Cardiac muscle cell (in vitro differentiated cells and primary cell): ENCODE results near the gene FXYD1. TPM values are rescaled to one million over a fixed set of nuclear protein-coding genes. Genes with fewer than 3 reads are reported as not detected.

Source experiments
- DNase-seq, 2 donors: peaks; one replicate each; pipeline versions ENCODE4 v3.0.0 to v3.0.0-alpha.2; 2010 to 2017; ENCODE audit warnings: low read depth in 1 of 2, low spot score in 1 of 2
- H3K27ac ChIP-seq: fragments of 200-600 bp; sonication (generic); 2 replicates; pipeline ENCODE4 v1.5.1; 2016
- H3K27me3 ChIP-seq: fragments of 200-600 bp; sonication (generic); 2 replicates; pipeline ENCODE4 v1.6.0; 2016; ENCODE audit warnings: control low read depth
- H3K36me3 ChIP-seq: fragments of 200-600 bp; sonication (generic); 2 replicates; pipeline ENCODE4 v1.5.1; 2016; ENCODE audit warnings: control low read depth
- H3K4me1 ChIP-seq: fragments of 200-600 bp; sonication (generic); 2 replicates; pipeline ENCODE4 v1.8.1; 2017; ENCODE audit warnings: low read depth, mild to moderate bottlenecking, mixed run types
- H3K4me3 ChIP-seq: fragments of 200-600 bp; sonication (generic); 2 replicates; pipeline ENCODE4 v1.5.1; 2016; ENCODE audit warnings: mild to moderate bottlenecking
- H3K9me3 ChIP-seq: fragments of 200-600 bp; sonication (generic); 2 replicates; pipeline ENCODE4 v1.5.1; 2017; ENCODE audit warnings: low read depth, mild to moderate bottlenecking, control low read depth
- polyA plus RNA-seq: library from polyadenylated mRNA; unstranded; fragments of >200 nt; fragmentation: Nextera tagmentation; extraction: Ambion mirVana; gene quantifications from 2 replicates; pipeline ENCODE4 v1.2.1, GENCODE V29; 2016
- total RNA-seq: library from RNA; depleted of rRNA; stranded (reverse); fragments of >200 nt; gene quantifications from 2 replicates; pipeline ENCODE4 v1.2.3, GENCODE V29; 2016
- TF ChIP-seq, protein P1 (sequence below): IDR thresholded peaks from 2 replicates; pipeline ENCODE4 v1.5.1; 2012; ENCODE audit warnings: low read depth, mild to moderate bottlenecking, low read length

FXYD1 gene
- total and polyA plus RNA-seq, 2 experiments from 2014 or later: 154 to 314 TPM

DNA sequence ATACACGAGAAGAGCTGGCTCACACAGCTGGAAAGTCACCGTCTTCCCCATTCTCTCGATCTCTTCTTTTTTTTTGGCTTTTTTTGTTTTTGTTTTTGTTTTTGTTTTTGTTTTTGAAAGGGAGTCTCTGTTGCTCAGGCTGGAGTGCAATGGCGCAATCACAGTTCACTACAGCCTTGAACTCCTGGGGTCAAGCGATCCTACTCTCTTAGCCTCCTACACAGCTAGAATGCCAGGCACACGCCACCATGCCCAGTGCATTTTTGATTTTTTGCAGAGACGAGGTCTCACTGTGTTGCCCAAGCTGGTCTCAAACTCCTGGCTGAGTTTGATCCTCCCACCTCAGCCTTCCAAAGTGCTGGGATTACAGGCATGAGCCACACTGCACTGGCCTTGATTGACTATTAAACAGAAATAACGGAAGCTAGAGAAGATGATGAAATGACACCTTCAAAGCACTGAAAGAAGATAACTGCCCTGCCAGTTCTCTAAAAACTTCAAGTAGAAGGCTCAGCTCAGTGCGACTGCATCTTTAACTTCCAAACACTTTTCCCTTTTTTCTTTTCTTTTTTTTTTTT, 19.0 kb upstream of the FXYD1 start:
- H3K36me3 ChIP-seq: no peaks in the 10 kb centered on the region
- H3K27me3 ChIP-seq: no peaks in the 10 kb centered on the region
- no peaks in the 10 kb centered on the region for H3K9me3 ChIP-seq
- no peaks in the 10 kb centered on the region for H3K4me1 ChIP-seq
- TF ChIP-seq, protein P1, sequence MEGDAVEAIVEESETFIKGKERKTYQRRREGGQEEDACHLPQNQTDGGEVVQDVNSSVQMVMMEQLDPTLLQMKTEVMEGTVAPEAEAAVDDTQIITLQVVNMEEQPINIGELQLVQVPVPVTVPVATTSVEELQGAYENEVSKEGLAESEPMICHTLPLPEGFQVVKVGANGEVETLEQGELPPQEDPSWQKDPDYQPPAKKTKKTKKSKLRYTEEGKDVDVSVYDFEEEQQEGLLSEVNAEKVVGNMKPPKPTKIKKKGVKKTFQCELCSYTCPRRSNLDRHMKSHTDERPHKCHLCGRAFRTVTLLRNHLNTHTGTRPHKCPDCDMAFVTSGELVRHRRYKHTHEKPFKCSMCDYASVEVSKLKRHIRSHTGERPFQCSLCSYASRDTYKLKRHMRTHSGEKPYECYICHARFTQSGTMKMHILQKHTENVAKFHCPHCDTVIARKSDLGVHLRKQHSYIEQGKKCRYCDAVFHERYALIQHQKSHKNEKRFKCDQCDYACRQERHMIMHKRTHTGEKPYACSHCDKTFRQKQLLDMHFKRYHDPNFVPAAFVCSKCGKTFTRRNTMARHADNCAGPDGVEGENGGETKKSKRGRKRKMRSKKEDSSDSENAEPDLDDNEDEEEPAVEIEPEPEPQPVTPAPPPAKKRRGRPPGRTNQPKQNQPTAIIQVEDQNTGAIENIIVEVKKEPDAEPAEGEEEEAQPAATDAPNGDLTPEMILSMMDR: no peak
- no peak overlapping the region for H3K4me3 ChIP-seq
- DNase-seq: no peak
- no peak overlapping the region for H3K27ac ChIP-seq

DNA sequence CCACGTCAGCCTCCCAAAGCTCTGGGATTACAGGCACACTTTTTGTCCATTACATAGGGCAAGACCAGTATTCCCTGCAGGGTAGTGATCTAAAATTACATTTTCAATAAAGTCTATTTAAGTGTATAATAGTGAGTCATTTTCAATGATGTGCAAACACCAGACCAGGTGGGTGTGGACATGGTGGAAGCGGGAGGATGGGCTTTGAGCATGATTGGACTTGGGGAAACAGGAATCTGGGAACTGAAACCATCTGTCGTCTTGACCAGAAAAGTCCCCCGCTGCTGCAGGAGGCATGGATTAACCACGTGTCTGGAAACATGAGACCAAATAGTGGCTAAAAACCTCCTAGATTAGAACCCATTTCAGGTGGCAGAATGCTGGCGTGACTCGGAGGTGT, 18.1 kb upstream of the FXYD1 start:
- Histone ChIP-seq H3K4me1 (no peaks in the 10 kb centered on the region), H3K27ac (no peak overlapping the region), H3K27me3 (no peaks in the 10 kb centered on the region), H3K36me3 (no peaks in the 10 kb centered on the region), H3K4me3 (no peak overlapping the region), H3K9me3 (no peaks in the 10 kb centered on the region)
- DNase-seq: peak in 1 of 2 donors; percentile 29
- TF ChIP-seq, protein P1: no peak

DNA sequence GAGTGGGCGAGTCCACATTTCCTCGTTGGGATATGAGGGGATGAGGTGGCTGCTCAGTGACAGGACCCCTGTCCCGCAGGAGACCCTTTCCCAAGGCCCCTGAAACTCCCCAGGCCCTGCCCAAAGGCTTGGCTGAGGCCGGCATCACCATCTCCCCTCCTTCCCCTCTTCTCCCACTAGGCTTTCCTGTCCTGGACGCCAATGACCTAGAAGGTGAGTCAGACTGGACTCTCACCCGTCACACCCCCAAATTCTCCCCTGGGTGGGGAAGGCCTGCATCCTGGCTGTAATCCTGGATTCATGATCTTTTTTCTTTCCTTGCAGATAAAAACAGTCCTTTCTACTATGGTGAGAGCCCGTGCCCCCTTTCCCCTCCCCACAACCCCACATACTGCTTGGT, 17.7 kb upstream of the FXYD1 start:
- no peaks in the 10 kb centered on the region for H3K9me3 ChIP-seq
- H3K27ac ChIP-seq: no peak overlapping the region
- H3K4me1 ChIP-seq: no peaks in the 10 kb centered on the region
- no peaks in the 10 kb centered on the region for H3K36me3 ChIP-seq
- H3K4me3 ChIP-seq: no peak overlapping the region
- TF ChIP-seq, protein P1: no peak
- DNase-seq: no peak
- no peaks in the 10 kb centered on the region for H3K27me3 ChIP-seq

DNA sequence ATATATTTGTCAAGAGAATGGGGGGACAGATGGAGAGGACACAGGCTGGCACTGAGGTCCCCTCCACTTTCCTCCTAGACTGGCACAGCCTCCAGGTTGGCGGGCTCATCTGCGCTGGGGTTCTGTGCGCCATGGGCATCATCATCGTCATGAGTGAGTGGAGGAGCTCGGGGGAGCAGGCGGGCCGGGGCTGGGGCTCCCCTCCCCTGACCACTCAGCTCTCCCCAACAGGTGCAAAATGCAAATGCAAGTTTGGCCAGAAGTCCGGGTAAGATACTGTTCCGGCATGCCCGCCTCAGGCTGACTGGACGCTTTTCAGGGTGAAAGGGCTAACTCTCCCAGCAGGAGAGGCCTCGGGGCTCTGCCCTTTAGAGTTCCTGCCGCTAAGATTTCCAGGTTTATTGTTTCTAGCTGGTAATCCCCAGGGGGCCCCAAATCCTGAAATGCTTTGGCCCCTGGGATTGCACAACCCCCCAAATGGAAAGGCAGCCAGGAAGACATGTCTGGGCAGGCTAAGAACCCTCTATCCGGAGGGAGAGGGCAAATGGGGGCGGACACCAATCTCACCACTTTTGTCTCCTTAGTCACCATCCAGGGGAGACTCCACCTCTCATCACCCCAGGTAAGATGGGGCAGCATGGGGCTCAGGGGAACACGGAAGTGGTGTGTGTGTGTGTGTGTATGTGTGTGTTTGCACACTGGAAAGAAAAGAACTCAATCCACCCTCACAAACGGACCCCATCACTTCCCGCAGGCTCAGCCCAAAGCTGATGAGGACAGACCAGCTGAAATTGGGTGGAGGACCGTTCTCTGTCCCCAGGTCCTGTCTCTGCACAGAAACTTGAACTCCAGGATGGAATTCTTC, 15.7 kb upstream of the FXYD1 start:
- TF ChIP-seq, protein P1: no peak
- Histone ChIP-seq H3K9me3 (no peaks in the 10 kb centered on the region), H3K36me3 (no peaks in the 10 kb centered on the region), H3K4me3 (no peak overlapping the region), H3K27me3 (no peaks in the 10 kb centered on the region), H3K27ac (no peak overlapping the region), H3K4me1 (no peaks in the 10 kb centered on the region)
- no peak for DNase-seq

DNA sequence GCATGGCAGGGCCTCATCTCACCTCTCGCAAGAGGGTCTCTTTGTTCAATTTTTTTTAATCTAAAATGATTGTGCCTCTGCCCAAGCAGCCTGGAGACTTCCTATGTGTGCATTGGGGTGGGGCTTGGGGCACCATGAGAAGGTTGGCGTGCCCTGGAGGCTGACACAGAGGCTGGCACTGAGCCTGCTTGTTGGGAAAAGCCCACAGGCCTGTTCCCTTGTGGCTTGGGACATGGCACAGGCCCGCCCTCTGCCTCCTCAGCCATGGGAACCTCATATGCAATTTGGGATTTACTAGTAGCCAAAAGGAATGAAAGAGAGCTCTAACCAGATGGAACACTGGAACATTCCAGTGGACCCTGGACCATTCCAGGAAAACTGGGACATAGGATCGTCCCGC, 15.1 kb upstream of the FXYD1 start:
- Histone ChIP-seq H3K4me3 (no peak overlapping the region), H3K4me1 (no peaks in the 10 kb centered on the region), H3K36me3 (no peaks in the 10 kb centered on the region), H3K9me3 (no peaks in the 10 kb centered on the region), H3K27me3 (no peaks in the 10 kb centered on the region), H3K27ac (no peak overlapping the region)
- TF ChIP-seq, protein P1: no peak
- DNase-seq: no peak
